GM23338 (cell line): ENCODE data around the gene BACE2. TPM values are rescaled to one million over a fixed set of nuclear protein-coding genes. Genes with fewer than 3 reads are reported as not detected.

Experiments
- ATAC-seq: fragments of 200-7000 bp; cut with Tn5 transposase; 3 replicates; pipeline ENCODE4 v1.9.1; 2020
- DNase-seq: peaks from one replicate; pipeline ENCODE4 v3.0.0-alpha.2; 2015; ENCODE audit warnings: low spot score
- H2AFZ ChIP-seq: fragments of 200-600 bp; sonication (generic); 2 replicates; pipeline ENCODE4 v1.8.0; 2016; ENCODE audit warnings: antibody characterized with exemption, mild to moderate bottlenecking, moderate library complexity
- H3F3A ChIP-seq: fragments of 200-600 bp; sonication (generic); replicated peaks from 2 replicates; pipeline ENCODE4 v1.8.0; 2017; ENCODE audit warnings: antibody characterized with exemption, mixed run types, low read depth
- H3K27ac ChIP-seq: fragments of 200-600 bp; sonication (generic); 2 replicates; pipeline ENCODE4 v1.6.1; 2016; ENCODE audit warnings: low read depth
- H3K27me3 ChIP-seq: fragments of 200-600 bp; sonication (generic); 2 replicates; pipeline ENCODE4 v1.8.0; 2016; ENCODE audit warnings: mild to moderate bottlenecking, mixed run types, moderate library complexity; ENCODE audit not compliant: insufficient read depth
- H3K36me3 ChIP-seq: fragments of 200-600 bp; sonication (generic); 2 replicates; pipeline ENCODE4 v1.8.0; 2016; ENCODE audit warnings: mild to moderate bottlenecking; ENCODE audit not compliant: insufficient read depth
- H3K4me1 ChIP-seq: fragments of 200-600 bp; sonication (generic); 2 replicates; pipeline ENCODE4 v1.8.0; 2016; ENCODE audit warnings: mild to moderate bottlenecking, moderate library complexity; ENCODE audit not compliant: insufficient read depth
- H3K4me2 ChIP-seq: fragments of 200-600 bp; sonication (generic); 2 replicates; pipeline ENCODE4 v1.7.1; 2017; ENCODE audit warnings: mixed run types
- H3K4me3 ChIP-seq: fragments of 200-600 bp; sonication (generic); 2 replicates; pipeline ENCODE4 v1.6.1; 2016; ENCODE audit warnings: mixed run types
- H3K79me2 ChIP-seq: fragments of 200-600 bp; sonication (generic); replicated peaks from 2 replicates; pipeline ENCODE4 v1.8.0; 2017; ENCODE audit warnings: mild to moderate bottlenecking; ENCODE audit not compliant: insufficient read depth
- H3K9me2 ChIP-seq: fragments of 200-600 bp; sonication (generic); 2 replicates; pipeline ENCODE4 v1.8.0; 2017; ENCODE audit not compliant: insufficient read depth
- H4K20me1 ChIP-seq: fragments of 200-600 bp; sonication (generic); replicated peaks from 2 replicates; pipeline ENCODE4 v1.8.0; 2017; ENCODE audit warnings: mild to moderate bottlenecking; ENCODE audit not compliant: insufficient read depth
- H3K27ac Mint-ChIP-seq: 2 replicates; pipeline ENCODE4 v1.8.0; 2020; ENCODE audit warnings: inconsistent platforms, mild to moderate bottlenecking, moderate library complexity, mixed read lengths
- H3K27me3 Mint-ChIP-seq: 3 replicates; pipeline ENCODE4 v1.8.0; 2022; ENCODE audit warnings: low read depth, mild to moderate bottlenecking, moderate library complexity, mixed read lengths, inconsistent platforms; ENCODE audit not compliant: insufficient read depth, poor library complexity
- H3K36me3 Mint-ChIP-seq: 3 replicates; pipeline ENCODE4 v1.8.0; 2021; ENCODE audit warnings: low read depth, mild to moderate bottlenecking, inconsistent platforms, moderate library complexity, mixed read lengths
- H3K4me1 Mint-ChIP-seq: 3 replicates; pipeline ENCODE4 v1.8.0; 2020; ENCODE audit warnings: mild to moderate bottlenecking, inconsistent platforms, mixed read lengths
- H3K4me3 Mint-ChIP-seq: 3 replicates; pipeline ENCODE4 v1.8.0; 2021; ENCODE audit warnings: moderate library complexity, mild to moderate bottlenecking, inconsistent platforms, mixed read lengths
- H3K9me3 Mint-ChIP-seq: 3 replicates; pipeline ENCODE4 v1.8.0; 2020; ENCODE audit warnings: moderate library complexity, mild to moderate bottlenecking, inconsistent platforms, mixed read lengths
- CREB1 ChIP-seq: fragments of 250-450 bp; sonication (Bioruptor Pico); IDR thresholded peaks from 2 replicates; pipeline ENCODE4 v1.5.0; 2020; ENCODE audit warnings: low read depth, mild to moderate bottlenecking, moderate library complexity
- EZH2 ChIP-seq: fragments of 200-600 bp; sonication (generic); IDR thresholded peaks from one replicate; pipeline ENCODE4 v1.8.0; 2017; ENCODE audit warnings: antibody characterized with exemption, mild to moderate bottlenecking, low read depth; ENCODE audit not compliant: unreplicated experiment
- EZH2phosphoT487 ChIP-seq: fragments of 200-600 bp; sonication (generic); IDR thresholded peaks from one replicate; pipeline ENCODE4 v1.8.1; 2018; ENCODE audit warnings: antibody characterized with exemption; ENCODE audit not compliant: unreplicated experiment
- JUNB ChIP-seq: IDR thresholded peaks from one replicate; pipeline ENCODE4 v1.6.1; 2016; ENCODE audit warnings: antibody characterized with exemption; ENCODE audit not compliant: unreplicated experiment
- NANOG ChIP-seq: IDR thresholded peaks from 2 replicates; pipeline ENCODE4 v1.6.1; 2016; ENCODE audit warnings: antibody characterized with exemption, borderline replicate concordance
- POLR2AphosphoS5 ChIP-seq: IDR thresholded peaks from 2 replicates; pipeline ENCODE4 v1.6.1; 2016; ENCODE audit warnings: antibody characterized with exemption, low read depth
- STAT1 ChIP-seq: IDR thresholded peaks from one replicate; pipeline ENCODE4 v1.6.1; 2016; ENCODE audit warnings: antibody characterized with exemption; ENCODE audit not compliant: unreplicated experiment
- ZNF114 ChIP-seq: fragments of 250-450 bp; sonication (Bioruptor Pico); IDR thresholded peaks from 2 replicates; pipeline ENCODE4 v1.5.0; 2020; ENCODE audit warnings: mild to moderate bottlenecking, moderate library complexity
- ZNF331 ChIP-seq: fragments of 250-450 bp; sonication (Bioruptor Pico); IDR thresholded peaks from 2 replicates; pipeline ENCODE4 v1.5.0; 2020; ENCODE audit warnings: low read depth, mild to moderate bottlenecking, moderate library complexity
- ZNF462 ChIP-seq: fragments of 250-450 bp; sonication (Bioruptor Pico); IDR thresholded peaks from 2 replicates; pipeline ENCODE4 v1.5.0; 2020; ENCODE audit warnings: mild to moderate bottlenecking, moderate library complexity
- polyA plus RNA-seq: library from polyadenylated mRNA; unstranded; fragments of >200 nt; fragmentation: Nextera tagmentation; extraction: Ambion mirVana; gene quantifications from 2 replicates; pipeline ENCODE4 v1.2.1, GENCODE V29; 2016
- total RNA-seq: library from RNA; depleted of rRNA; stranded (reverse); fragments of >200 nt; shearing (Covaris generic); gene quantifications from 2 replicates; pipeline ENCODE4 v1.2.3, GENCODE V29; 2014
- TF ChIP-seq, protein P1 (sequence below): IDR thresholded peaks from one replicate; pipeline ENCODE4 v1.6.1; 2018; ENCODE audit warnings: antibody characterized with exemption; ENCODE audit not compliant: unreplicated experiment
- TF ChIP-seq, protein P2 (sequence below): IDR thresholded peaks from 2 replicates; pipeline ENCODE4 v1.6.1; 2016; ENCODE audit warnings: antibody characterized with exemption

The BACE2 gene
- total and polyA plus RNA-seq, 2 experiments from 2014 or later: 3.5 to 6.8 TPM

DNA sequence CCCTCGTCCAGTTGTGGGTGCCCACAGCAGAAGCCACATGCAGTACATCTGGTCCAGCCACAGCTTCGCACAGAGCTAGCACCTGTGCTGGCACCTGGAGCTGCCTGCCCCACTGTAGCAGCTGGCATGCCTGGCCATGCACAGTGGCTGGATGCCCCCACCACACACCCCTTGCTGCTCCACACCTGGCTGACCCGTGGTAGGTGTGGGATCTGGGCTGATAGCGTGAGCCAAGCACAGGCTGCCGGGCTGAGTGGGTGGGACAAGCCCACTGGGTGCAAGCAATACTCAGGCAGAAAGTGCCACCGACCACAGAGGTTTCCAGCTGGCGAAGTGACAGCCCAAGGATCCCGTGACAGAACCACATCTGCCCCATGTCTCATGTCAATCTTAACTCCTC, 30.6 kb upstream of the BACE2 start:
- TF ChIP-seq EZH2 (no peak), CREB1 (CRISPR knock-in tag) (no peak), ZNF114 (CRISPR knock-in tag) (no peak), JUNB (no peak)
- no peaks in the 10 kb centered on the region for H3K4me1 Mint-ChIP-seq
- no peak for ATAC-seq

DNA sequence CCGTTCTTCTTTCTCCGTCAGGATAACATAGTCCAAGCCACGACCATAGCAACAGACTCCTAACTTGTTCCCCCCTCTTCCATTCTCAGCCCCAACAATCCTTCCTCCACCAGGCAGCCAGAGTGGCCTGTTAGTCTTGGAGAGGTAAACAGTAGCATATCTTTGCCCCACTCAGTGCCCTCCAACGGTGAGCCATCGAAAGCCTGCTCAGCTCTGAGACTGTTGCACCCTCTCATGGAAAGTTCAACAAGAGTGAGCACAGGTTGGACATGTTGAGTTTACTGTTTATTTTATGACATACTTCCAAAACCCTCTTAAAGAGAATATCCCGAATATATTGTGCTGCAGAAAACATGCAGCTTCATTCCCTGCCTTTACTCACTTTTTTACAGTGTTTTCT, 30.1 kb upstream of the BACE2 start:
- ATAC-seq (no peak), DNase-seq (no peak)
- H3K9me3 Mint-ChIP-seq: peaks cover 57% of the 10 kb centered on the region
- H3K4me2 ChIP-seq: no peak overlapping the region
- H2AFZ ChIP-seq: no peak overlapping the region
- peaks cover 8% of the 10 kb centered on the region for H3K27me3 Mint-ChIP-seq
- no peak overlapping the region for H3K4me3 ChIP-seq
- no peak overlapping the region for H3K4me3 Mint-ChIP-seq
- no peaks in the 10 kb centered on the region for H3K27me3 ChIP-seq
- peaks cover 12% of the 10 kb centered on the region for H3K36me3 Mint-ChIP-seq
- H3K27ac Mint-ChIP-seq: no peak overlapping the region
- H3F3A ChIP-seq: no peaks in the 10 kb centered on the region
- H3K4me1 ChIP-seq: no peaks in the 10 kb centered on the region
- no peak overlapping the region for H3K27ac ChIP-seq
- H3K79me2 ChIP-seq: no peaks in the 10 kb centered on the region
- no peaks in the 10 kb centered on the region for H3K4me1 Mint-ChIP-seq
- no peaks in the 10 kb centered on the region for H4K20me1 ChIP-seq
- H3K9me2 ChIP-seq: no peaks in the 10 kb centered on the region
- no peaks in the 10 kb centered on the region for H3K36me3 ChIP-seq
- no peak for TF ChIP-seq POLR2AphosphoS5
- no peak for TF ChIP-seq JUNB
- TF ChIP-seq, protein P1, sequence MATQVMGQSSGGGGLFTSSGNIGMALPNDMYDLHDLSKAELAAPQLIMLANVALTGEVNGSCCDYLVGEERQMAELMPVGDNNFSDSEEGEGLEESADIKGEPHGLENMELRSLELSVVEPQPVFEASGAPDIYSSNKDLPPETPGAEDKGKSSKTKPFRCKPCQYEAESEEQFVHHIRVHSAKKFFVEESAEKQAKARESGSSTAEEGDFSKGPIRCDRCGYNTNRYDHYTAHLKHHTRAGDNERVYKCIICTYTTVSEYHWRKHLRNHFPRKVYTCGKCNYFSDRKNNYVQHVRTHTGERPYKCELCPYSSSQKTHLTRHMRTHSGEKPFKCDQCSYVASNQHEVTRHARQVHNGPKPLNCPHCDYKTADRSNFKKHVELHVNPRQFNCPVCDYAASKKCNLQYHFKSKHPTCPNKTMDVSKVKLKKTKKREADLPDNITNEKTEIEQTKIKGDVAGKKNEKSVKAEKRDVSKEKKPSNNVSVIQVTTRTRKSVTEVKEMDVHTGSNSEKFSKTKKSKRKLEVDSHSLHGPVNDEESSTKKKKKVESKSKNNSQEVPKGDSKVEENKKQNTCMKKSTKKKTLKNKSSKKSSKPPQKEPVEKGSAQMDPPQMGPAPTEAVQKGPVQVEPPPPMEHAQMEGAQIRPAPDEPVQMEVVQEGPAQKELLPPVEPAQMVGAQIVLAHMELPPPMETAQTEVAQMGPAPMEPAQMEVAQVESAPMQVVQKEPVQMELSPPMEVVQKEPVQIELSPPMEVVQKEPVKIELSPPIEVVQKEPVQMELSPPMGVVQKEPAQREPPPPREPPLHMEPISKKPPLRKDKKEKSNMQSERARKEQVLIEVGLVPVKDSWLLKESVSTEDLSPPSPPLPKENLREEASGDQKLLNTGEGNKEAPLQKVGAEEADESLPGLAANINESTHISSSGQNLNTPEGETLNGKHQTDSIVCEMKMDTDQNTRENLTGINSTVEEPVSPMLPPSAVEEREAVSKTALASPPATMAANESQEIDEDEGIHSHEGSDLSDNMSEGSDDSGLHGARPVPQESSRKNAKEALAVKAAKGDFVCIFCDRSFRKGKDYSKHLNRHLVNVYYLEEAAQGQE: no peak
- TF ChIP-seq STAT1: no peak
- TF ChIP-seq ZNF114 (CRISPR knock-in tag): no peak
- TF ChIP-seq EZH2phosphoT487: no peak
- TF ChIP-seq ZNF331 (CRISPR knock-in tag): no peak
- TF ChIP-seq ZNF462 (CRISPR knock-in tag): no peak
- TF ChIP-seq NANOG: no peak
- TF ChIP-seq EZH2: no peak
- TF ChIP-seq CREB1 (CRISPR knock-in tag): no peak
- TF ChIP-seq, protein P2, sequence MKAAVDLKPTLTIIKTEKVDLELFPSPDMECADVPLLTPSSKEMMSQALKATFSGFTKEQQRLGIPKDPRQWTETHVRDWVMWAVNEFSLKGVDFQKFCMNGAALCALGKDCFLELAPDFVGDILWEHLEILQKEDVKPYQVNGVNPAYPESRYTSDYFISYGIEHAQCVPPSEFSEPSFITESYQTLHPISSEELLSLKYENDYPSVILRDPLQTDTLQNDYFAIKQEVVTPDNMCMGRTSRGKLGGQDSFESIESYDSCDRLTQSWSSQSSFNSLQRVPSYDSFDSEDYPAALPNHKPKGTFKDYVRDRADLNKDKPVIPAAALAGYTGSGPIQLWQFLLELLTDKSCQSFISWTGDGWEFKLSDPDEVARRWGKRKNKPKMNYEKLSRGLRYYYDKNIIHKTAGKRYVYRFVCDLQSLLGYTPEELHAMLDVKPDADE: no peak

More for the DNA sequence above, 30.6 kb upstream of the BACE2 start:
- no peaks in the 10 kb centered on the region for H3K9me2 ChIP-seq
- no peaks in the 10 kb centered on the region for H3K4me1 ChIP-seq
- H3K4me3 ChIP-seq: no peak overlapping the region
- no peaks in the 10 kb centered on the region for H3F3A ChIP-seq
- H3K27ac ChIP-seq: no peak overlapping the region
- no peak for DNase-seq
- H3K9me3 Mint-ChIP-seq: peaks cover 58% of the 10 kb centered on the region
- no peaks in the 10 kb centered on the region for H3K36me3 ChIP-seq
- peaks cover 8% of the 10 kb centered on the region for H3K27me3 Mint-ChIP-seq
- no peak overlapping the region for H3K4me2 ChIP-seq
- H2AFZ ChIP-seq: no peak overlapping the region
- H4K20me1 ChIP-seq: no peaks in the 10 kb centered on the region
- H3K27me3 ChIP-seq: no peaks in the 10 kb centered on the region
- H3K79me2 ChIP-seq: no peaks in the 10 kb centered on the region
- H3K27ac Mint-ChIP-seq: no peak overlapping the region
- H3K4me3 Mint-ChIP-seq: no peak overlapping the region
- H3K36me3 Mint-ChIP-seq: peaks cover 12% of the 10 kb centered on the region
